ENCODE measurements around the gene CRACDL.

GRCh38 chr2:98893911-98894321, 42.1 kb downstream of the CRACDL start:
- TF ChIP-seq POLR2A (IDR thresholded peaks at IDR 0.05; ENCODE audit: low read depth, low read length) (no peak), TAF1 (IDR thresholded peaks at IDR 0.05; ENCODE audit: low read depth, low read length) (no peak), POLR2AphosphoS5 (IDR thresholded peaks at IDR 0.05; ENCODE audit: low read depth, low read length) (no peak), SPI1 (IDR thresholded peaks at IDR 0.05; ENCODE audit: low read depth, low read length) (0 out of 2 replicates have a peak, but pooled peaks have one; percentile 6), POU2F2 (IDR thresholded peaks at IDR 0.05; ENCODE audit: low read depth, low read length) (no peak), PAX5 (IDR thresholded peaks at IDR 0.05; ENCODE audit: insufficient read depth, low read length, severe bottlenecking) (no peak)
